ENCODE data around the gene STPG4. TPM values are rescaled to one million over a fixed set of nuclear protein-coding genes. Genes with fewer than 3 reads are reported as not detected.
A peak's percentile ranks its signal among the peaks of the same experiment; 100 is the strongest.

STPG4 gene
- total RNA-seq, 4 donors from 2014 or later: not detected

- H3K9me3 ChIP-seq: no peaks in the 10 kb centered on the region
- intact Hi-C loops (cut with DNase I): no loop called here
- peaks cover 0 to 53% (median 0%) of the 10 kb centered on the region in 3 donors for H3K36me3 ChIP-seq
- WGBS, 2 donors: 84 to 94% methylated on average over 3 to 4 of the region's 4 CpGs
- peaks cover 46 to 79% (median 61%) of the 10 kb centered on the region in 3 donors for H3K4me1 ChIP-seq
- H3K27me3 ChIP-seq: no peaks in the 10 kb centered on the region
- no peak overlapping the region for H3K4me3 ChIP-seq
- TF ChIP-seq CTCF (IDR thresholded peaks at IDR 0.05) (no peak), POLR2A (IDR thresholded peaks at IDR 0.05) (no peak)
- H3K27ac ChIP-seq: peak overlapping the region in 3 of 4 donors; percentile 89 to 94 (median 90)
- DNase-seq: no peak
These were observed 80.4 kb downstream of the STPG4 start for GRCh38 chr2:47074691-47075090.

- H3K9me3 ChIP-seq: no peaks in the 10 kb centered on the region
- H3K27ac ChIP-seq: peak overlapping the region; percentile 76 to 94 (median 90)
- peaks cover 0 to 53% (median 0%) of the 10 kb centered on the region in 3 donors for H3K36me3 ChIP-seq
- peaks cover 49 to 79% (median 63%) of the 10 kb centered on the region in 3 donors for H3K4me1 ChIP-seq
- no peak for TF ChIP-seq POLR2A (IDR thresholded peaks at IDR 0.05)
- TF ChIP-seq CTCF (IDR thresholded peaks at IDR 0.05): no peak
- H3K4me3 ChIP-seq: no peak overlapping the region
- WGBS, 2 donors: 23% methylated on average over 6 of the region's 16 CpGs; no CpG with 5 or more reads in 1 of the 2 donors
- H3K27me3 ChIP-seq: no peaks in the 10 kb centered on the region
- intact Hi-C loops (cut with DNase I): no loop called here
- DNase-seq: no peak
These were observed 81.5 kb downstream of the STPG4 start for GRCh38 chr2:47073641-47074040.

GRCh38 chr2:47073217-47073616, 81.9 kb downstream of the STPG4 start:
- TF ChIP-seq CTCF (IDR thresholded peaks at IDR 0.05) (no peak), POLR2A (IDR thresholded peaks at IDR 0.05) (no peak)

GRCh38 chr2:47072728-47073191, 82.3 kb downstream of the STPG4 start:
- Histone ChIP-seq H3K27ac (peak overlapping the region; percentile 76 to 94 (median 90)), H3K36me3 (peaks cover 0 to 53% (median 0%) of the 10 kb centered on the region in 3 donors), H3K27me3 (no peaks in the 10 kb centered on the region), H3K4me3 (no peak overlapping the region), H3K4me1 (peaks cover 55 to 87% (median 70%) of the 10 kb centered on the region in 3 donors), H3K9me3 (no peaks in the 10 kb centered on the region)
- intact Hi-C loops (cut with DNase I): no loop called here
- TF ChIP-seq POLR2A (IDR thresholded peaks at IDR 0.05): no peak
- TF ChIP-seq CTCF (IDR thresholded peaks at IDR 0.05): peak in 1 of 6 experiments; percentile 1
- 53 to 86% methylated on average over 8 to 9 of the region's 9 CpGs for WGBS, 2 donors
- no peak for DNase-seq

More at GRCh38 chr2:47073217-47073616, 81.9 kb downstream of the STPG4 start:
- H3K27ac ChIP-seq: peak overlapping the region; percentile 76 to 94 (median 90)
- H3K36me3 ChIP-seq: peaks cover 0 to 53% (median 0%) of the 10 kb centered on the region in 3 donors
- H3K4me1 ChIP-seq: peaks cover 53 to 83% (median 66%) of the 10 kb centered on the region in 3 donors
- no peaks in the 10 kb centered on the region for H3K27me3 ChIP-seq
- WGBS, 2 donors: 95 to 100% methylated on average over 4 to 7 of the region's 9 CpGs
- H3K9me3 ChIP-seq: no peaks in the 10 kb centered on the region
- intact Hi-C loops (cut with DNase I): no loop called here
- no peak overlapping the region for H3K4me3 ChIP-seq
- no peak for DNase-seq

- peaks cover 0 to 53% (median 0%) of the 10 kb centered on the region in 3 donors for H3K36me3 ChIP-seq
- intact Hi-C loops (cut with DNase I): no loop called here
- 50 to 79% methylated on average over 11 to 12 of the region's 28 CpGs for WGBS, 2 donors
- no peak for DNase-seq
- H3K27ac ChIP-seq: peak overlapping the region; percentile 76 to 94 (median 90)
- no peaks in the 10 kb centered on the region for H3K9me3 ChIP-seq
- peaks cover 55 to 89% (median 68%) of the 10 kb centered on the region in 3 donors for H3K4me1 ChIP-seq
- TF ChIP-seq CTCF (IDR thresholded peaks at IDR 0.05): peak in 2 of 6 experiments; percentile 4 to 19
- TF ChIP-seq POLR2A (IDR thresholded peaks at IDR 0.05): peak in 1 of 4 donors; percentile 14
- no peaks in the 10 kb centered on the region for H3K27me3 ChIP-seq
- H3K4me3 ChIP-seq: no peak overlapping the region
These were observed 83.0 kb downstream of the STPG4 start for GRCh38 chr2:47072018-47072691.
